Activated effector memory CD4-positive, alpha-beta T cell treated with anti-CD3 and anti-CD28 coated beads, Interleukin-2, amount 50 U/mL, for 16 hours (primary cell): Measurements from ENCODE around the gene SURF2.

Source experiments
- DNase-seq: peaks from one replicate; pipeline ENCODE4 v3.0.0-alpha.2; 2020

The SURF2 gene

GRCh38 chr9:133339641-133340040 is 16.7 kb upstream of the SURF2 start:
- no peak for DNase-seq

- no peak for DNase-seq
Measured at GRCh38 chr9:133340256-133340655, 16.1 kb upstream of the SURF2 start.

GRCh38 chr9:133340916-133341315 is 15.4 kb upstream of the SURF2 start:
- no peak for DNase-seq

- DNase-seq: no peak
Measured at GRCh38 chr9:133341369-133342068, 14.8 kb upstream of the SURF2 start.

- DNase-seq: no peak
Measured at GRCh38 chr9:133342069-133342406, 14.3 kb upstream of the SURF2 start.

- DNase-seq: no peak
Measured at GRCh38 chr9:133342570-133342969, 13.8 kb upstream of the SURF2 start.

GRCh38 chr9:133344071-133344470 is 12.3 kb upstream of the SURF2 start:
- DNase-seq: no peak

- DNase-seq: no peak
Measured at GRCh38 chr9:133344979-133345378, 11.4 kb upstream of the SURF2 start.

- no peak for DNase-seq
Measured at GRCh38 chr9:133345596-133345995, 10.8 kb upstream of the SURF2 start.

GRCh38 chr9:133346021-133346785 is 10.1 kb upstream of the SURF2 start:
- no peak for DNase-seq

GRCh38 chr9:133347515-133347984 is 8.8 kb upstream of the SURF2 start:
- DNase-seq: no peak

- peak; percentile 96 for DNase-seq
Measured at GRCh38 chr9:133347985-133348717, 8.2 kb upstream of the SURF2 start, which contains the start of the genes MED22 and RPL7A. Gene MED22, minus strand, starts transcription at chr9:133348131. Its CDS starts 1,469 bp downstream, at chr9:133346662. Gene RPL7A, plus strand, starts transcription at chr9:133348218. Its CDS starts 26 bp downstream, at chr9:133348244.

- DNase-seq: no peak
Measured at GRCh38 chr9:133348718-133349573, 7.4 kb upstream of the SURF2 start.

- no peak for DNase-seq
Measured at GRCh38 chr9:133349965-133350616, 6.3 kb upstream of the SURF2 start.

- DNase-seq: no peak
Measured at GRCh38 chr9:133351526-133351907, 4.8 kb upstream of the SURF2 start.

GRCh38 chr9:133351908-133352634 is 4.3 kb upstream of the SURF2 start:
- peak; percentile 75 for DNase-seq

- no peak for DNase-seq
Measured at GRCh38 chr9:133352635-133353340, 3.6 kb upstream of the SURF2 start.

GRCh38 chr9:133353548-133353947 is 2.8 kb upstream of the SURF2 start:
- no peak for DNase-seq

- no peak for DNase-seq
Measured at GRCh38 chr9:133354766-133355165, 1.6 kb upstream of the SURF2 start.

GRCh38 chr9:133355881-133356357 is 431 bp upstream of the SURF2 start:
- no peak for DNase-seq
